GM12891 (cell line): ENCODE data around the gene AP3B1.

ENCODE experiments used
- PAX5 ChIP-seq: IDR thresholded peaks from 2 replicates; pipeline ENCODE4 v1.6.1; 2011; ENCODE audit warnings: low read length, moderate library complexity, mild to moderate bottlenecking; ENCODE audit not compliant: insufficient read depth, severe bottlenecking
- POLR2A ChIP-seq: IDR thresholded peaks from 2 replicates; pipeline ENCODE4 v1.6.1; 2011; ENCODE audit warnings: low read depth, low read length, control low read depth
- POLR2AphosphoS5 ChIP-seq: IDR thresholded peaks from 2 replicates; pipeline ENCODE4 v1.6.1; 2011; ENCODE audit warnings: low read depth, low read length, control low read depth
- POU2F2 ChIP-seq: IDR thresholded peaks from 2 replicates; pipeline ENCODE4 v1.6.1; 2011; ENCODE audit warnings: low read depth, mild to moderate bottlenecking, control low read depth, low read length, moderate library complexity
- TAF1 ChIP-seq: IDR thresholded peaks from 2 replicates; pipeline ENCODE4 v1.6.1; 2011; ENCODE audit warnings: low read depth, low read length, control low read depth

- TF ChIP-seq POLR2A (no peak), POLR2AphosphoS5 (no peak), TAF1 (no peak), PAX5 (no peak), POU2F2 (no peak)
Observed at GRCh38 chr5:78095125-78095524, 199.4 kb downstream of the AP3B1 start.
